Measurements from ENCODE around the gene HBE1. TPM values are rescaled to one million over a fixed set of nuclear protein-coding genes. Genes with fewer than 3 reads are reported as not detected.

The HBE1 gene
- total RNA-seq, 1 experiment from 2014 or later, result 3.2 TPM

DNA sequence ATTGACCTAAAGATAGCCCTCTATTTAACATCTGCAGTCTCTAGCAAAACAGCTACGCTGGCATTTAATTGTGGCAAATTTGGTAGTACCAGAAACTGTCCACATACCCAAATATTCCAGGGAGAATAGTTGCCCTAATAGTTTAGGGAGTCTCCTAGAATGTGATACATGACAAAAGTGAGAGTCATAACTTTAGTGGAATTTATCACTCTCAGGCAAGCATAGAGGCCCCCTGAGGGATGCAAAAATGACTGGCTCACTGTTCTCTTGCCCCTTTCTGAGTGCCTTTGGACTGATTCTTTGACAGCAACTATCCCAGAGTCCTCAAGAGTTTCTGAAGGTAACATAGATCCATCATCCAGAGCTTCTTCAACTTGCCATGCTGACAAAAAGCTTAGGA, 34.3 kb upstream of the HBE1 start:
- POLR2A ChIA-PET, result no interaction called here
- BruUV-seq (replicated peaks), result no TSS peak
- no peak for ATAC-seq

DNA sequence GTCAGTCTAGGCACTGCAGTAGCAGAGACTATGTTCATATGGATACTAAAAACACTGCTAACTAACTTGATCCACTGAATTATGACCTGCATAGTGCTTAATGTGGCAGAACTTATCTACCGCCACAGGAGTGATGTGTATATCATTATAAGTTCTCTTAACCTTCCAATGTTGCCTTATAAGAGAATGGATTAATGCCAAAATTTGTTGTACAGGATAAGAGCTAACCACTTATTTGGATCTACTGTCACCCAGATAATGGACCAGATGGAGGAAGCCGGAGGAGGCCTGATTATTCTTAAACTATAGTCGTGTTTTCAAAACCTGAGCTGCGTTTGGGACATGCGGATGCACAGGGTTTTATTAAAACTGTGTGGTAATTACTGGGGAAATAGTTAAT, 33.9 kb upstream of the HBE1 start:
- Histone ChIP-seq H3K27me3 (ENCODE audit: control insufficient read depth, insufficient read depth, low read length) (no peaks in the 10 kb centered on the region), H3K4me3 (ENCODE audit: low read depth in 2 of 2, low read length in 2 of 2) (no peak overlapping the region), H3K36me3 (ENCODE audit: control insufficient read depth, insufficient read depth, low read length) (no peaks in the 10 kb centered on the region), H3K4me1 (ENCODE audit: control insufficient read depth, insufficient read depth, low read length) (no peaks in the 10 kb centered on the region), H3K27ac (ENCODE audit: low read length) (no peak overlapping the region), H3K9me3 (ENCODE audit: control insufficient read depth, insufficient read depth, low read depth, low read length) (no peaks in the 10 kb centered on the region)
- intact Hi-C loops (cut with micrococcal nuclease; ENCODE audit: unreplicated experiment) (no loop called here), in situ Hi-C loops (cut with HindIII; ENCODE audit: low pct_unique_long_range_greater_than_20kb, low sequenced_read_pairs) (no loop called here)
- TF ChIP-seq TCF7L2 (IDR thresholded peaks at IDR 0.05; ENCODE audit: low read depth, low read length) (no peak), SIN3A (IDR thresholded peaks at IDR 0.05; ENCODE audit: borderline replicate concordance, insufficient read depth, low read depth, low read length) (no peak), POLR2AphosphoS5 (IDR thresholded peaks at IDR 0.05; ENCODE audit: low read depth, low read length) (no peak), CTCF (IDR thresholded peaks at IDR 0.05) (no peak), REST (IDR thresholded peaks at IDR 0.05; ENCODE audit: insufficient read depth in 1 of 2, low read depth in 2 of 2, low read length in 1 of 2) (no peak)
- DNase-seq (ENCODE audit: low read depth, low spot score), result no peak
- no TSS peak for BruUV-seq (replicated peaks)
- ATAC-seq, result no peak
- POLR2A ChIA-PET, result no interaction called here
- CTCF ChIA-PET, result no interaction called here

More for the DNA sequence above, 34.3 kb upstream of the HBE1 start:
- H3K4me3 ChIP-seq (ENCODE audit: low read depth in 2 of 2, low read length in 2 of 2), result no peak overlapping the region
- H3K4me1 ChIP-seq (ENCODE audit: control insufficient read depth, insufficient read depth, low read length), result no peaks in the 10 kb centered on the region
- no peak for TF ChIP-seq TCF7L2 (IDR thresholded peaks at IDR 0.05; ENCODE audit: low read depth, low read length)
- TF ChIP-seq SIN3A (IDR thresholded peaks at IDR 0.05; ENCODE audit: borderline replicate concordance, insufficient read depth, low read depth, low read length), result no peak
- no peak for TF ChIP-seq POLR2AphosphoS5 (IDR thresholded peaks at IDR 0.05; ENCODE audit: low read depth, low read length)
- no peak for TF ChIP-seq REST (IDR thresholded peaks at IDR 0.05; ENCODE audit: insufficient read depth in 1 of 2, low read depth in 2 of 2, low read length in 1 of 2)
- no peak for TF ChIP-seq CTCF (IDR thresholded peaks at IDR 0.05)
- no peaks in the 10 kb centered on the region for H3K36me3 ChIP-seq (ENCODE audit: control insufficient read depth, insufficient read depth, low read length)
- no peak overlapping the region for H3K27ac ChIP-seq (ENCODE audit: low read length)
- H3K27me3 ChIP-seq (ENCODE audit: control insufficient read depth, insufficient read depth, low read length), result no peaks in the 10 kb centered on the region
- H3K9me3 ChIP-seq (ENCODE audit: control insufficient read depth, insufficient read depth, low read depth, low read length), result no peaks in the 10 kb centered on the region
- DNase-seq (ENCODE audit: low read depth, low spot score), result no peak
- CTCF ChIA-PET, result no interaction called here
- intact Hi-C loops (cut with micrococcal nuclease; ENCODE audit: unreplicated experiment) (no loop called here), in situ Hi-C loops (cut with HindIII; ENCODE audit: low pct_unique_long_range_greater_than_20kb, low sequenced_read_pairs) (no loop called here)

All from Panc1 (cell line).